Mucosa of descending colon (tissue), 3 donors: Measurements from ENCODE around the gene BCORL1. TPM values are rescaled to one million over a fixed set of nuclear protein-coding genes. Genes with fewer than 3 reads are reported as not detected.

Source experiments
- ATAC-seq: fragments of 200-7000 bp; cut with Tn5 transposase; one replicate; pipeline ENCODE4 v1.9.1; 2020; ENCODE audit warnings: mild to moderate bottlenecking, moderate library complexity
- DNase-seq, 3 donors: peaks; one replicate each; pipeline ENCODE4 v3.0.0-alpha.2; 2020
- H3K36me3 ChIP-seq: fragments of 200-600 bp; one replicate; pipeline ENCODE4 v1.8.0; 2021; ENCODE audit warnings: low read depth, mild to moderate bottlenecking
- H3K4me1 ChIP-seq: fragments of 200-600 bp; one replicate; pipeline ENCODE4 v1.8.0; 2021; ENCODE audit warnings: low read depth, mild to moderate bottlenecking
- H3K4me3 ChIP-seq: fragments of 200-600 bp; one replicate; pipeline ENCODE4 v1.8.0; 2021; ENCODE audit warnings: mild to moderate bottlenecking
- H3K9me3 ChIP-seq: fragments of 200-600 bp; one replicate; pipeline ENCODE4 v1.8.0; 2021; ENCODE audit warnings: mild to moderate bottlenecking
- intact Hi-C, 2 donors: fragments of 100-400 bp; cut with DNase I in 1 of 2; cut with micrococcal nuclease in 1 of 2; formaldehyde crosslinking; loops; one replicate each; pipeline versions ENCODE4 v1.11.0 to v1.11.1; 2022; cut with DNase I, micrococcal nuclease
- total RNA-seq, 3 donors: library from RNA; stranded (reverse); fragmentation: NEBNext Ultra II Directional in 2 of 3; extraction: Animal tissue kit (Norgen Biotek cat#: 25700) in 2 of 3; gene quantifications; one replicate each; pipeline versions ENCODE4 v1.2.1 to v1.2.4, GENCODE V29; 2021 to 2023
- TF ChIP-seq, protein P1 (sequence below): fragments of 200-600 bp; IDR thresholded peaks from one replicate; pipeline ENCODE4 v1.8.0; 2022; ENCODE audit warnings: antibody characterized with exemption, mild to moderate bottlenecking
- donor health status: DM: no; HTN: no; CAD: no; lungs with moderate emphysema.
- donor health status: DM: no; HTN: no; CAD: no.
- donor health status: DM: no; HTN: yes; CAD: no.

Gene BCORL1
- total RNA-seq, 3 donors from 2014 or later: 7.3 to 24.2 (median 10.0) TPM

DNA sequence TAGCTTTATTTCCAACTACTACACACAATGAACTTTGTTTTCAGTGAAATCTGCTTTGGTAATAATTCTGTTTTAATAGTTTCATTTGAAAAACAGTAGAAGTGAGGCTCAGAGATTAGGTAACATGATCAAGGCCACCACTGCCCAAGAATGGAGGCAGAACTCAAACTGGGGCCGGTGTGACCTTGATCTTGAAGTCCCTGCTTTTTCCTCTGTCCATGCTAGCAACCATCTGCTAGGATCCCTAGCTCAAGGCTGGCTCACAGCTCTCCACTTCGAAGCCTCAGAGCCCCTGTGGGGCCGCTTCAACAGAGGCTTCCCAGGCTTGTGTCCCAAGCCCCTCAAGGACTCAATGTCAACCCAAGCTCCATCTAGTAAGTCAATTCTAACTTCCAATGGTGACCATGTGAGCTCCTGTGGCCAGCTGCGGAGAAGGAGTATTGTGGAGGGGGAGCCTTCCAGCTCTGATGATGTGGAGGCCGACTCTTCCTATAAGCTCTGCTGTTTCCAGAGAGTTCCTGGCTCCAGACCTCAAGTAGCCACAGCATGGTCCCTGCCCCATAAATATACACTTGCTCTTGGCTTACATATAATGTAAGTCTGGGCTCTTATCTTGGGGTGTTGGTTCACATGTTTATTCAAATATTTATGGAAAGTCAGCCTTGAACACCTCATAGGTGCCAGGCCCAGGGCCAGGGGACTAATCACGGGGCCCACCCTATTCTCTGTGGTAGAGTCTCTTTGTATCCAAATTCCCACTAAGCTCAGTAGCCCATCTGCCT is 113.0 kb downstream of the BCORL1 start:
- H3K4me3 ChIP-seq: no peak overlapping the region
- TF ChIP-seq, protein P1, sequence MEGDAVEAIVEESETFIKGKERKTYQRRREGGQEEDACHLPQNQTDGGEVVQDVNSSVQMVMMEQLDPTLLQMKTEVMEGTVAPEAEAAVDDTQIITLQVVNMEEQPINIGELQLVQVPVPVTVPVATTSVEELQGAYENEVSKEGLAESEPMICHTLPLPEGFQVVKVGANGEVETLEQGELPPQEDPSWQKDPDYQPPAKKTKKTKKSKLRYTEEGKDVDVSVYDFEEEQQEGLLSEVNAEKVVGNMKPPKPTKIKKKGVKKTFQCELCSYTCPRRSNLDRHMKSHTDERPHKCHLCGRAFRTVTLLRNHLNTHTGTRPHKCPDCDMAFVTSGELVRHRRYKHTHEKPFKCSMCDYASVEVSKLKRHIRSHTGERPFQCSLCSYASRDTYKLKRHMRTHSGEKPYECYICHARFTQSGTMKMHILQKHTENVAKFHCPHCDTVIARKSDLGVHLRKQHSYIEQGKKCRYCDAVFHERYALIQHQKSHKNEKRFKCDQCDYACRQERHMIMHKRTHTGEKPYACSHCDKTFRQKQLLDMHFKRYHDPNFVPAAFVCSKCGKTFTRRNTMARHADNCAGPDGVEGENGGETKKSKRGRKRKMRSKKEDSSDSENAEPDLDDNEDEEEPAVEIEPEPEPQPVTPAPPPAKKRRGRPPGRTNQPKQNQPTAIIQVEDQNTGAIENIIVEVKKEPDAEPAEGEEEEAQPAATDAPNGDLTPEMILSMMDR: no peak
- no peaks in the 10 kb centered on the region for H3K9me3 ChIP-seq
- intact Hi-C loops: no loop called here
- H3K36me3 ChIP-seq: no peaks in the 10 kb centered on the region
- DNase-seq (no peak), ATAC-seq (no peak)
- H3K4me1 ChIP-seq: peaks cover 19% of the 10 kb centered on the region

DNA sequence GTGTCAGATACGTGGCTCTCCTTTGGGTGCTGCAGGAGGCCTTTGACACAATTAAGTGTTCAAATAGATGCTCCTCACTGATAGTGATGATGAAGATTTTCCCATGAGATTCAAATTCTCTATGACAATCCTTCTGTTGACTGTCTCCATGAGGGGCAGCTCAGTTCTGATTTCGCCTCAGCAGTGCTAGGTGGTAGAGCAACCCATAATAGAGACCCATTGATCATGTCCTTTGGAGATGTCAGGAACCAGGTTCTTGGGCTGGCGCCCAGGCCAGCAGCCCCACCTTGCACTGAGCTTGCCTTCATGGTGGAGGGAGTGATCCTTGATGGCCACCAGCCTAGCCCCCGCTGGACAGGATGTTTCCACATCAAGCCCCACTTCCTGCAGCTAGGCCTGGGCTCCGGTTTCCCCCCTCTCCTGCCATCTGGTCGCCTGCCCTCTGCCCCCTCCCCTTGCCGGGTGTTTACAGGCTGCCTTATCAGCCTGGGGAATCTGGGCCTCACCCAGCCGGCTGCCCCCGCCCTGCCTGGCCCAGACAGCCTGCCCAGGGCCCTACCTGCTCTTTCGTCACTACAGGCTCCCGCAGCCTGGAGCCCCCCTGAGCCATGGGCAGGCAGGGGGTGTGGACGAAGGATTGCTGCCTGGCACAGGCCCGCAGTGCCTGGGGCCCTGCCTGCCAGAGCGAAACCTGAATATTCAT is 115.2 kb downstream of the BCORL1 start:
- H3K4me3 ChIP-seq: no peak overlapping the region
- H3K36me3 ChIP-seq: no peaks in the 10 kb centered on the region
- no peaks in the 10 kb centered on the region for H3K9me3 ChIP-seq
- DNase-seq: peak; percentile 75 to 84 (median 82)
- TF ChIP-seq, protein P1: no peak
- peaks cover 19% of the 10 kb centered on the region for H3K4me1 ChIP-seq
- intact Hi-C loops: no loop called here
- peak; percentile 88 for ATAC-seq

- DNase-seq: no peak
- intact Hi-C loops: no loop called here
- TF ChIP-seq, protein P1: no peak
- no peaks in the 10 kb centered on the region for H3K9me3 ChIP-seq
- no peaks in the 10 kb centered on the region for H3K36me3 ChIP-seq
- ATAC-seq: peak; percentile 39
- H3K4me3 ChIP-seq: no peak overlapping the region
- H3K4me1 ChIP-seq: peaks cover 15% of the 10 kb centered on the region
Measured at GRCh38 chrX:130098210-130098552, 115.7 kb downstream of the BCORL1 start.

DNA sequence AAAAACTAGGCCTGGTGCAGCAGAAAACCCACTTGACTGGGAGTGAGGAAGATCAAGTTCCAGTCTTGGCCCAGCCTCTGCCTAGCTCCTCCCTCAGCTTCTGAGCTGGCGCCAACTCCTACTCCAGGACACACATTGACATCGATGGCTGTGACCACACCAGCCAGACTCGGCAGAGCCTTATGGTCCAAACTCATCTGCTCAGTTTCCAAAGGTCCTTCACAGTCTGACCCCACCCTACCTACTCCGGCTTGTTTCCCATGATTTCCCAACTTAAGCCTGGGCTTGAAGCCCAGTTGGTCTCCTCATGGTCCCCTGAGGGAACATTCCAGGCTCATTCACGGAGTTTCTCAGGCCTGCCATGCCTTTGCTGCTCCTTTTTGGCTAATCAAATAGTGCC is 117.7 kb downstream of the BCORL1 start:
- TF ChIP-seq, protein P1: no peak
- intact Hi-C loops: no loop called here
- Histone ChIP-seq H3K9me3 (no peaks in the 10 kb centered on the region), H3K4me1 (peaks cover 17% of the 10 kb centered on the region), H3K4me3 (no peak overlapping the region), H3K36me3 (no peaks in the 10 kb centered on the region)
- ATAC-seq: peak; percentile 70
- DNase-seq: peak; percentile 63 to 70 (median 66)

GRCh38 chrX:130103605-130104004 is 121.2 kb downstream of the BCORL1 start:
- TF ChIP-seq, protein P1: no peak
- ATAC-seq (no peak), DNase-seq (peak in 1 of 3 donors; percentile 5)
- Histone ChIP-seq H3K36me3 (no peaks in the 10 kb centered on the region), H3K4me3 (no peak overlapping the region), H3K9me3 (no peaks in the 10 kb centered on the region), H3K4me1 (peaks cover 16% of the 10 kb centered on the region)
- intact Hi-C loops: no loop called here
